Measurements from ENCODE around the gene PROS1. TPM values are rescaled to one million over a fixed set of nuclear protein-coding genes. Genes with fewer than 3 reads are reported as not detected.
"Not testable (repeated sequence)": the region's sequence is repeated elsewhere in the genome, so short reads cannot be mapped to it uniquely, and the experiment has no call there.

The PROS1 gene
- total RNA-seq, 1 donor from 2014 or later, result 10.0 TPM

- H3K4me3 ChIP-seq (ENCODE audit: low read depth, low read length), result peak within 1 kb of the TSS; percentile 94
- TF ChIP-seq CTCF (conservative IDR thresholded peaks at IDR 0.05; ENCODE audit: low read depth, low read length), result no peak
- DNase-seq (ENCODE audit: low read depth), result peak; percentile 86
These were observed 6.4 kb upstream of the PROS1 start, which contains the start of gene ARL13B for GRCh38 chr3:93979850-93980676. ARL13B (plus strand) TSS chr3:93980155; CDS start chr3:93980424, 269 bp downstream.

DNA sequence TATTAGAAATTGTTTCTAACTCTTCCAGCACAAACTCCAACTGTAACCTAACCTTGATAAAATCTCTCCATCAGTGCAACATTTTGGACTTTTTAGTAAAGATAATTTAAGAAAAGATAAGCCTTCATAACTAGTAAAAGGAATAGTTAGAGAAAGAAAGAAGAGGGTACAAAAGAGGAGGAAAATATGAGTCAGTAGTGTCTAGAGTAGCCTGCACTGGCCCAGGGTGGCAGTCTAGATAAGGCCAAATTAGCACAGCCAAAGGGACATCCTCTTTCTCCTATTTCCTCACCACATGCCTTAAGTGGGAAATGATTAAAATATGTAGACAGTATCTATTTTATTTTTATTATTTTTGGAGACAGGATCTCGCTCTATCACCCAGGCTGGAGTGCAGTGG lies 3.7 kb downstream of the PROS1 start:
- no peak for TF ChIP-seq CTCF (conservative IDR thresholded peaks at IDR 0.05; ENCODE audit: low read depth, low read length)
- DNase-seq (ENCODE audit: low read depth), result no peak
- no peak overlapping the region for H3K4me3 ChIP-seq (ENCODE audit: low read depth, low read length)

GRCh38 chr3:93969443-93969842 lies 4.3 kb downstream of the PROS1 start:
- TF ChIP-seq CTCF (conservative IDR thresholded peaks at IDR 0.05; ENCODE audit: low read depth, low read length), result no peak
- H3K4me3 ChIP-seq (ENCODE audit: low read depth, low read length), result no peak overlapping the region
- DNase-seq (ENCODE audit: low read depth), result peak; percentile 61

GRCh38 chr3:93965106-93965505 lies 8.6 kb downstream of the PROS1 start:
- DNase-seq (ENCODE audit: low read depth); H3K4me3 ChIP-seq (ENCODE audit: low read depth, low read length): not testable (repeated sequence)

GRCh38 chr3:93962798-93963197 lies 10.9 kb downstream of the PROS1 start:
- H3K4me3 ChIP-seq (ENCODE audit: low read depth, low read length), result no peak overlapping the region
- no peak for DNase-seq (ENCODE audit: low read depth)
- TF ChIP-seq CTCF (conservative IDR thresholded peaks at IDR 0.05; ENCODE audit: low read depth, low read length), result no peak

DNA sequence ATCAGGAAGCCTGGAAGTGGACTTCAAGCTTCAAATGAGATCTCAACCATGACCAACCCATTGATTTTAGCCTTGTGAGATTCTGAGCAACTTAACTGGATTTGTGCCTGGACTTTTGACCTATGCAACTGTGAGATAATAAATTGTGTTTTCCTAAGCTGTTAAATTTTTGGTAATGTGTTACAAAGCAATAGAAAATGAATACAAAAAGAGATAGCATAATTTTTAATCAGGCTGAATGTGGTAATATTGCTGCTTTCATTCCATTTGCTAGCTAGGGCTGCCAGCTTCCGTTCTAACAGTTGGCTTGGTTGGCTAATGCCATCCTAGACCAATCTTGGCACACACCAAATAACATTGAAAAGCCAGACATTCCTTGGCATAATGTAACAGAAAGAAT lies 12.2 kb downstream of the PROS1 start:
- no peak for DNase-seq (ENCODE audit: low read depth)
- no peak overlapping the region for H3K4me3 ChIP-seq (ENCODE audit: low read depth, low read length)
- TF ChIP-seq CTCF (conservative IDR thresholded peaks at IDR 0.05; ENCODE audit: low read depth, low read length), result no peak

GRCh38 chr3:93961026-93961425 lies 12.7 kb downstream of the PROS1 start:
- DNase-seq (ENCODE audit: low read depth), result no peak
- no peak for TF ChIP-seq CTCF (conservative IDR thresholded peaks at IDR 0.05; ENCODE audit: low read depth, low read length)
- H3K4me3 ChIP-seq (ENCODE audit: low read depth, low read length), result no peak overlapping the region

GRCh38 chr3:93949958-93950357 lies 23.7 kb downstream of the PROS1 start:
- not testable (repeated sequence) for DNase-seq (ENCODE audit: low read depth); H3K4me3 ChIP-seq (ENCODE audit: low read depth, low read length)

GRCh38 chr3:93937485-93937884 lies 36.2 kb downstream of the PROS1 start:
- not testable (repeated sequence) for H3K4me3 ChIP-seq (ENCODE audit: low read depth, low read length); DNase-seq (ENCODE audit: low read depth)
